HFF-Myc (cell line): ENCODE measurements around the gene OR2V2.
A peak's percentile ranks its signal among the peaks of the same experiment; 100 is the strongest.

Experiments used
- DNase-seq: peaks from one replicate; pipeline ENCODE4 v3.0.0-alpha.2; 2011; ENCODE audit warnings: low read depth; ENCODE audit errors: extremely low read depth
- H3K4me3 ChIP-seq: replicated peaks from 2 replicates; pipeline ENCODE4 v1.5.1; 2011; ENCODE audit warnings: low read depth, mild to moderate bottlenecking, control low read depth, low read length
- TF ChIP-seq, protein P1 (sequence below): IDR thresholded peaks from 2 replicates; pipeline ENCODE4 v1.5.1; 2012; ENCODE audit warnings: mild to moderate bottlenecking, low read depth, low read length, control low read depth; ENCODE audit errors: missing control alignments

OR2V2 gene

DNA sequence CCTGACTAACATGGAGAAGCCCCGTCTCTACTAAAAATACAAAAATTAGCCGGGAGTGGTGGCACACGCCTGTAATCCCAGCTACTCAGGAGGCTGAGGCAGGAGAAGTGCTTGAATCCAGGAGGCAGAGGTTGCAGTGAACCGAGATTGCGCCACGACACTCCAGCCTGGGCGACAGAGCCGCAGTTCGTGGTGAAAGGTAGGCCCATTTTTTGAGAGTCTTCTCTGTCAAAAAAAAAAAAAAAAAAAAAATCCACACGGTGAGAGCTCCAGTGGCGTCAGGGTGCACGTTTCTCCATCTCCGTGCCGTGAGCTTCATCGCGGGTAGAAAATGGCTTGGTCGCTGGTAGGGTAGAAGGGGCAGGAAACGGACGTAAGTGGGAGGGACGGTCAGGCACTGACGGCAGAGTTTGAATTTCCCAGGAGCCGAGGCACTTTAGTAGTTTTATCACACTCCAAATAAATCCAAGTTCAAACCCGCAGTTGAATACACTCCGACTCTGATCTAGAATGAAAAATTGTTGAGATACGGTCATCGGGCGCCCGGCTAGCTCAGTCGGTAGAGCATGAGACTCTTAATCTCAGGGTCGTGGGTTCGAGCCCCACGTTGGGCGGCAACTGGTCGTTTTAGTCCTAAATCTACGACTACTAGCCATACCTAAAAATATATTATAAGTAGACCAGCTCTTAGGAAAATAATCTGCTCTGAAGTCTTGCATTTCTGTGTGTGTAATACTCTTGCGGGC lies 60.0 kb downstream of the OR2V2 start:
- peak overlapping the region; percentile 64 for H3K4me3 ChIP-seq
- DNase-seq: peak; percentile 87
- TF ChIP-seq, protein P1, sequence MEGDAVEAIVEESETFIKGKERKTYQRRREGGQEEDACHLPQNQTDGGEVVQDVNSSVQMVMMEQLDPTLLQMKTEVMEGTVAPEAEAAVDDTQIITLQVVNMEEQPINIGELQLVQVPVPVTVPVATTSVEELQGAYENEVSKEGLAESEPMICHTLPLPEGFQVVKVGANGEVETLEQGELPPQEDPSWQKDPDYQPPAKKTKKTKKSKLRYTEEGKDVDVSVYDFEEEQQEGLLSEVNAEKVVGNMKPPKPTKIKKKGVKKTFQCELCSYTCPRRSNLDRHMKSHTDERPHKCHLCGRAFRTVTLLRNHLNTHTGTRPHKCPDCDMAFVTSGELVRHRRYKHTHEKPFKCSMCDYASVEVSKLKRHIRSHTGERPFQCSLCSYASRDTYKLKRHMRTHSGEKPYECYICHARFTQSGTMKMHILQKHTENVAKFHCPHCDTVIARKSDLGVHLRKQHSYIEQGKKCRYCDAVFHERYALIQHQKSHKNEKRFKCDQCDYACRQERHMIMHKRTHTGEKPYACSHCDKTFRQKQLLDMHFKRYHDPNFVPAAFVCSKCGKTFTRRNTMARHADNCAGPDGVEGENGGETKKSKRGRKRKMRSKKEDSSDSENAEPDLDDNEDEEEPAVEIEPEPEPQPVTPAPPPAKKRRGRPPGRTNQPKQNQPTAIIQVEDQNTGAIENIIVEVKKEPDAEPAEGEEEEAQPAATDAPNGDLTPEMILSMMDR: no peak

GRCh38 chr5:181207960-181208253 lies 60.5 kb downstream of the OR2V2 start:
- TF ChIP-seq, protein P1: no peak

More at GRCh38 chr5:181207960-181208253, 60.5 kb downstream of the OR2V2 start:
- DNase-seq: no peak
- no peak overlapping the region for H3K4me3 ChIP-seq
